Ramos (cell line): ENCODE results near the gene KLF9.

Experiments
- in situ Hi-C: fragments of 300-500 bp; cut with MboI; formaldehyde crosslinking; loops from one replicate; pipeline ENCODE4 v1.14.3; 2022; ENCODE audit warnings: low sequenced_read_pairs; ENCODE audit not compliant: unreplicated experiment

KLF9 gene

DNA sequence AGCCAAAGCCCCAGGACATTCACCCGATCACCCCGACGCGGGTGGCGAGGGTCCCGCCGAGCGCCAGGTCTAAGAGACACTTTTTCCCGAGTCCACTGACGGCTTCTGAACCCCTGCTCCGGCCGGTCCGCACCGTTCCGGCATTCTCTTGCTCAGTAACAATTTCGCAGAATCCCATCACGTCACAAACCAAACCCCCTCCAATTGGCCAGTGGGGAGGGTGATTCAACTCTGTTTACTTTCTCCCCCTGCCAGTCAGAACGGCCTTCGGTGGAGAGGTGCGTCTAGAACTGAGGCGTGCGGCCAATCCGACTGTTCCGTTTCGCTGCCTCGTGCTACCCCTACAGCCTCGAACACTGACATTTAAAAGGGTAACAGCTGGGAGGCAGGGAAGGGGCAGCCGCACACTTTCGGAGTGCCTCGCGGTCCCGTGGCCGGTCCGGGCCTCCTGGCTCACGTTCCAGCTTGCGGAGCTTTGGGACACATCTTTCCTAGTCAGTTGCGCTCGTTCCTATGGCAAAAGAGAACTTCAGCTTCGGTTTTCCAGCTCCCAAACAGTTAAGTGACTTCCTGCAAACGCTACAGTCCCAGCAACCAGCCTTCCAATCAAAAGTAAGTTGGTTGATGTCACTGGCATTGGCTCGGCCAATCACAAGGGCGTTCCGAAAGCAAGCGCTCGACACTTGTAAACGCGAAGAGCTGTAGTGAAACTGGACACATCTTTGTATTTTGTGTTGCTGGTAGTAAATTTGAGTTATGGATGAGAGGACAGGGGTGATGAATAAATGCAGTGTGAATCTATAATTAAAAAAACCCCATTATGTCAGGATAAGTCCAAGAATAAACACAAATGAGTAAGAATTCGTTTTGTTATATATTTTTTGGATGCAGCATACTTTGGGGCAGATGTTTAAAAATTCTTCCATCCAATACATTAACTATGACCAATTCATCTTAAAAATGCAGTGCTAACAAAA, at the start of gene KLF9:
TSS of gene KLF9 (minus strand) at position 859 of the 977 bp plus-strand sequence. CDS start 1,294 bp downstream, outside the sequence.
- in situ Hi-C loops: no loop called here

DNA sequence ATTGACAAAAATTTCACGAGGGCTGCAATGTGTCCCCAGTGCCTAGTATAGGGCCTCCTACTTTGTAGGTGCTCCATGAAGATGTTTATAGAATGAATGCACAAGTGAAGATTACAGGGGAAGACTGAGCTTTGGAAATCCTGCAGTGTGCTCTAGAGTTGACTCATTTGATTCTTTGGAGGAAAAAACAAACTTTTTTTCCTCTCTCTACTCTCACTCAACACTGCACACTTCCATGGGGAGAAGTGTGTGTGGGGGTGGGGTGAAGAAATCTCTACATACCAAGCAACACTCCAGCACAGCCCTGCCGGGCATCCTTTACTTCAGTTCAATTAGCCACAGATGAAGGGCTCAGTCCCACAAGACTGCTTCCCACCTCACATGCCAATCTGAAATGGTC, 49.4 kb upstream of the KLF9 start:
- in situ Hi-C loops: no loop called here

DNA sequence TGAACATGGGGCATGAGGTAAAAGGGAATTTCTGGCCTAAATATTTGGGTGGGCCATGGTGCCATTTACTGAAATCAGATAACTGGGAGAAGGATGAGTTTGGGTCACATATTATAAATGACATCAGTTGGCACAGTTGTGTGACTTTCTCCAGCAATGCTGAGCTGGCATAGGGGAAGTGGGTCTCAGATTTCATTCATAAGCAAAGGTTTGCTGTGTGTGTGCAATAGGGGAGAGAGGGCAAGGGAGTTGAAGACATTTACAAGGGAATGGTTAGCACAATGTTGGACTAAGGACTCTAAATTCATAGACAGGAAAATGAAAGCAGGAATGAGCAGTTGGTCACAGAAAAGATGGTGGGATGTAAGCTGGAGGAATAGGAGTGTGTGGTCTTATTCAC, 47.8 kb upstream of the KLF9 start:
- in situ Hi-C loops: no loop called here

DNA sequence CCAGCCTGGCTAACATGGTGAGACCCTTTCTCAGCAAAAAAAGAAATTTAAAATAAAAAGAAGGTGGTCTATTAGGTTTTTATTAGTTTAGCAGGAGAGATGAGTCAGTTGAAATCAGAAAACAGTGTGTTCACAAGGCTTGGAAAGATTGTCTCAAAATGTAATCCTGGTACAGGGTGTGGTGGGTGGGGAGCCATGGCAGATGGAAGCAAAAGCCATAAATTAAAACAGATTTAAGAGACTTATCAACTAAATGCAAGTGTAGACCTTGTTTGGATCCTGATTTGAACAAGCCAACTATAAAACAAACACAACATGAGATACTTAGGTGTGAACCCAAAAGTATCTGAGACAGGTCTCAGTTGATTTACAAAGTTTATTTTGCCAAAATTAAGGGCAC, 42.8 kb upstream of the KLF9 start:
- in situ Hi-C loops: no loop called here

DNA sequence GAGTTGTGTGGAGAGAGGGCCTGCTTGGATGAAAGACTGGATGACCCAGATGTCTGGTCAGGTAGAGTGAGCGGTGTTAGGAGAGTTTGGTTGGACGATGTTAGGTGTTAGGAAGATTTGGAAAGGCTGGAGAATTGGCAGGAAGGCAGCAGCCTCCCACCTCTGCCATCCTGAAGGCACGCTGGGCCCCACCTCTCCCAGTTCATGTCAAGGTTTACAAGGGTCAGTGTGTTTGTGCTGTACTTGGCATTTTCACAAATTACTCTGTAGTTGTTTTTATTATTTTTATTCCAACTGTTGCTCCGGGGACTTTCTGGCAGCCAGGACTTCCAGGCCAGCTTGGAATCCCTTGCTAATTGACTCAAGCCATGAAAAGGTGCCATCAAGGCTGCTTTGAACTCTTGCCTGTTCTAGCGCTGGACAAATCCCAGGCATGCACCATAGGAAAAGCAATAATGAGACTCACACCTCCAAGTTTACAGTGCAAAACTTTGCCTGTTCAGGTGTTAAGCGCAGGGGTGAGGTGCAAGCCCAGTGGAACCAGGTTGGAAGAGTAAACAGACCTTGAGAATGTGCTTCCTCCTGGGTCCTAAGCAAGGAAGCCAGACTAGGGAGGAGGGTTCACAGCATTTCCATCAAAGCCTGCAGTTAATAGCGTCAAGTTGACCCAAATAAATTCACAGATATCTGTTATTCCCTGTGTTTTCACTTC, 41.7 kb upstream of the KLF9 start:
- in situ Hi-C loops: no loop called here

DNA sequence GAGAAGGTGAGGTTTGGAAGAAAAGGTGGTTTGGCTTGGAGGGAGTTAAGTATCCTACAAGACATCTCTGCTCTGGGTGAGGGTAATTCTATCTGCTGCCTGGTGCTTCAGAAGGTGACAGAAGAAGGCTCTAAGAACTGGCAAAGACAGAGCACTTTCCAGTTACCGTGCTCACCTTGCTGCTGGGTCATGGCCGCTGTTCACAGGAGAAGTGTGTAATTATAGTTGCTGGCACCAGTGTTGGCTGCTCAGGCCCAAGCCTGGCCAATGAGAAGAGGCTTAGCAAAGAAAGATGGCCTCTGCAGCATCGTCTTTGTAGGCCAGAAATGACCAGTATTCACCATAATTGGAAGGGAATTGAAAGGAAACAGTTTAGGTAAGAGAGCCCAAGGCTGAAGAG, 37.9 kb upstream of the KLF9 start:
- in situ Hi-C loops: no loop called here

DNA sequence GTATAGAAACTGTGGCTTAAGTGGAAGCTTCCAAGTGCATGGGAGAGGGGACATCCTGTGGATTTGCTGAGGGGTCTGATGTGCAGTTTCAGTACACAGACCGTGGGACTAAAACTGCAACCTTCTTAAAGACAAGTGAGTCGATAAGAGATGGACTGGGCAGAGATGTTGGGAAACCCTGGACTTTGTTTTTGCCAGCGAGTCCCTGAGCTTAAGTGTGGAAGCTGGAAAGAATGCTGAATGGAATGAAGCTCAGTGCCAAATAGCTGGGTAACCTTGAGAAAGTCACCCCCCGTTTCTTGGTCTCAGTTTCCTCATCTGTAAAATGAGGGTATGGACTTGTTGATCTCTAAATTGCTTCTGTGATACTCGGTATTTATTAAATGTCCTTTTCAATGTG, 37.3 kb upstream of the KLF9 start:
- in situ Hi-C loops: no loop called here

DNA sequence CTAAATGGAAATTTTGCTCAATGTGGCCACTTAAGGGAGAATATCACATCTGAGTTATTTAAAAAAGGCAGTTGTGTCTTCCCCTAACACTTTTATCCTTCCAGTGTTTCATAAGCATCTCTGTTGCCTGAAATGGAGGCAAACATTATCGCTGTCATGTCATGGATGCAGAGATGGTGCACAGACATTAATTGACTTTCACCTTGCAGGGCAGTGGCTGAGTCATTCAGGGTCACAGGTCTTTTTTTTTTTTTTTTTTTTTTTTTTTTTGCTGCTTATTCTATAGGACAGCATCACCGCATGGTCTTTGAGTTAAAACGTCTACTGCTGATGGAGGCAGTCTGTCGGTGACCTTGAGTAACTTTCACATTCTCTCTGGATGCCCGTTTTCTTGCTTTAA, 36.3 kb upstream of the KLF9 start:
- in situ Hi-C loops: no loop called here

DNA sequence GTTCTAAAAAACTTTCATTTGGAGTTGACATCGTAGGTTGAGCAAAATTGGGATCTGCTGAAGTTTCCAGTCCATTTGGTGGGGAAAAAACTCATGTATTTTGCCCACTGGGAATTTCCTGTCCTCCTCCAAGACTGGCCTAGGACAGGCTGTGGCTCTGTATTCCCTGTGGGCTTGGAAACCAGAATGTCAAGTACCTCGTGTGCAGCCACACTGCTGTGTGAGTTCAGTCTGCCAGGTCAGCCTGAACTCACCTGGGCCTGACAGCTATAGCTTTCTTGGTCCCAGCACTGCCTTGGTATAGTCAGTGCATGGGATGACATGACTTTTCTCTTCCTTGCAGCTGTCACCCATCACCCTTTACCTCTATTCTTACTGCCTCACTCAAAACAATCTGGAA, 35.0 kb upstream of the KLF9 start:
- in situ Hi-C loops: no loop called here

DNA sequence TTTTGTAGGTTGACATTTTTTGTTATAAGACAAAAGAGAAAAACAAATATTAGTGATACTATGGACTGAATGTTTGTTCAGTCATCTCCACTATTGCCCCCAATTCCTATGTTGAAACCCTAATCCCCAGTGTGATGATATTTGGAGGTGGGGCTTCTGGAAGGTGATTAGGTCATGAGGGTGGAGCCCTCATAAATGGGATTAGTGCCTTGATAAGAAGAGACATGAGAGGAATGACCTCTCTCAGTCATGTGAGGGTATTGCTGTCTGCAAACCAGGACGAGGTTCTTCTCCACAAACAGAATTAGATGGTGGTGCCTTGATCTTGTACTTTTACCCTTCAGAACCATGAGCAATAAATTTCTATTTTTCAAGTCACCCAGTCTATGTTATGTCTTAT, 34.5 kb upstream of the KLF9 start:
- in situ Hi-C loops: no loop called here

DNA sequence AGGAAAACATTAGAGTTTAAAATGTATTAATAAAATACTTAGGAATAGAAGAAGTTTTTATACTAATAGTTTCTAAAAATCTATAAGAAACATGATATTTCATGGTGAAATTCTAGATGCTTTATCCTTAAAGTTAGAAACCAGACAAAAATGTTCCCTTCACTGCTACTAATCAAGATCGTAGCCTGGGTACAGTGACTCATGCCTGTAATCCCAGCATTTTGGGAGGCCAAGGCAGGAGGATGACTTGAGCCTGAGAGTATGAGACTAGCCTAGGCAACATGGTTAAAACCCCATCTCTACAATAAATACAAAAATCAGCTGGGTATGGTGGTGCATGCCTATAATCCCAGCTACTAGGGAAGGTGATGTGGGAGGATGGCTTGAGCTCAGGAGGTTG, 30.4 kb upstream of the KLF9 start:
- in situ Hi-C loops: no loop called here

DNA sequence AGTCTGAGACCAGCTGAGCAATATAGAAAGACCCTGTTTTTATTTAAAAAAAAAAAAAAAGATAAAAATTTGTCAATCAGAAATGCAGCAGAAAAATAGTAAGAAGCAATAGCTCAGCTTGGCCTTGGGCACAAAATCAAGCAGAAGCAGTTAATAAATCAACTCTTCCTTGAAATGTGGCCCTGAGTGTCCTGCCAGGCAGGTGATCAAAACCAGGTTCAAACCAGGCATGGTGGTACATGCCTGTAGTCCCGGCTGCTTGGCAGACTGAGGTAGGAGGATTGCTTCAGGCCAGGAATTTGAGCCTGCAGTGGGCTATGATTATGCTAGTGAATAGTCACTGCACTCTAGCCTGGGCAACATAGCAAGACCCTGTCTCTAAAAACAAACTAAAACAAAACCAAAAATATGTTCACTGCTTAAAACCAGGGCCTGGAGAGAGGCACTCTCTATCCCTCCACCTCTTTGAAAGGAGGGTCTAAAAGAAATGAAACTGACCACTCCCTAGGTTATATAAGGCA, 27.9 kb upstream of the KLF9 start:
- in situ Hi-C loops: no loop called here

DNA sequence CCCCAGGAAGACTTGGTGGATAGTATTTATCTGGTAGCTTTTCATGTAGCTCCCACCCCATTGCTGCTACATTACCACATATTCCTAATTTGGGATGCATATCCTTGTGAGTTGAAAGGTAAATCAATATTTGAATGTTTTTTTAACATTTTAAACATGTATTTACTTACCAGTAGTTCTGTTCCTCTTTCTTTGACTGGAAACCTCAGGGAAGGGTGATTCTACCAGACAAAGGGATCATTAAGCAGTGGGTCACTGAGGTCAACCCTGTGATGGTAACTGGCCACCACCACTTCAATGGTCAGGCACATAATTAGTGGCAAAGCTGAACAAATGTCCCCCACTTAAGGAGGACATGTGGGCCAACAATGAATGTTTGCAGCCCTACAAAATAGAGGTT, 27.2 kb upstream of the KLF9 start:
- in situ Hi-C loops: no loop called here

DNA sequence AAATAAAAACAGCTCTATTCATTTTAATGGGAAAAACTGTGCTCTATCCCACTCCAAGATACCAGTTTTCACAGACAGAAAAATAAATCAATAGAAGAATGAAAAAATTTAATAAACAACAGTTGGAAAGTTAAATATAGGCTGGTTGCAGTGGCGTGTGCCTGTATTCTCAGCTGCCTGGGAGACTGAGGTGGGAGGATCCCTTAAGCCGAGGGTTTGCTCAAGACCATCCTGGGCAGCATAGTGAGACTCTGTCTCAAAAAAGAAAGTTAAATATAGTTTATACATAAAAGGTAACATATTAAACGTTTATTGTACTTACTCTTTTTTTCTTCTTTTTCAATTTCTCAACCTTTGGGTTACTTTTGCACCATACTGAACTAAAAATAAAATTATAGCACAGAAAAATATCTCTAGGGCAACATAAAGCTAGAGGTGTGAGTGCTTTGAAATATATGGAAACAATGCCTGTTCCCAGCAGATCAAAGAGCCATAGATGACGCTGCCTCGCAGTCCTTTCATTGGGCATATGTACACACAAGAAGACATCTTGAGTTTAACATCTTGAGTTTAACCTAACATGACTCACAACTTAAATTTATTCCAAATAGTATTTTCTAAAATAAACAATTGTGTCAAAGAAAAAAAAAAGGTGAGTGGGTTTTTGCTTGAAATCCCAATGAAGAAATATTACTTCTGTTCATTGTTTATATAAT, 25.7 kb upstream of the KLF9 start:
- in situ Hi-C loops: no loop called here

DNA sequence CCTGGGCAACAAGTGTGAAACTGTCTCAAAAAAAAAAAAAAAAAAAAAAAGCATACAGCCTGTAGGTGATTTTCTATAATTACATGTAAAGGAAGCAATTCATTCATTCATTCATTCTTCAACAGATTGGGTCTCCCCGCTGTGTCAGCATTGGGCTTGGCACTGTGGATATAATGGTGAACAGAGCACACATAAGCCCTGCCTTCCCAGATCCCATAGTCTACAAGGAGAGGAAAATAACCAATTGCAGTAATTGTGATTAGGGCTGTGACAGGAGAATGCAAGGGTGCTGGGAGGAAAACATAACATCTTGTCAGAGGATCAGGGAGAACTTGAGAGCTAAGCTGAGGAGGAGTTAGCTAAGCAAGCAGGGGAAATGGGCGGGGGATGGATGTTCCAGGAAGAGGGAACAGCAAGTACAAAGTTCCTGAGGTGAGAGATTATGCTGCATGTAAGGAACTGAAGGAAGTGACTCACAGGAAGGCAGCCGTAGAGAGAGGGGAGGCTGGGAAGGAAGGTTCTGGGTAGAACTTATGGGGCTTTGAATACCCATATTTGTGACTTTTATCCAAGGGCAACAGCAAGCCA, 24.0 kb upstream of the KLF9 start:
- in situ Hi-C loops: no loop called here

DNA sequence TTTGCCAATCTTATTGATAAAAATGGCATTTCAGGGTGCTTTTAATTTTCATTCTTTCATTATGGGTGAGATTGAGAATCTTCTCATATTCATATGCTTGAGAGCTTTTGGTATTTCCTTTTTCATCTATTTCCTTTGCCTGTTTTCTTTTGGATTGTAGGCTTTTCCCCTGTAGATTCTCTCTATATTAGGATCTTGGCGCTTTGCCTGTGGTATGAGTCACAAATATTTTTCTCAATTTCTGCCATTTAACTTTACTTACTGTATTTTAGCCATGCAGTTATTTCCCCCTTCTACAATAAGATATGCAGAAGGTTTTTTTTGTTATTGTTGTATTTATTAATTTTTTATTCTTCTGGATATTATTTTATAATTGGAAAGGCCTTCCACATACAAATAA, 21.5 kb upstream of the KLF9 start:
- in situ Hi-C loops: no loop called here

DNA sequence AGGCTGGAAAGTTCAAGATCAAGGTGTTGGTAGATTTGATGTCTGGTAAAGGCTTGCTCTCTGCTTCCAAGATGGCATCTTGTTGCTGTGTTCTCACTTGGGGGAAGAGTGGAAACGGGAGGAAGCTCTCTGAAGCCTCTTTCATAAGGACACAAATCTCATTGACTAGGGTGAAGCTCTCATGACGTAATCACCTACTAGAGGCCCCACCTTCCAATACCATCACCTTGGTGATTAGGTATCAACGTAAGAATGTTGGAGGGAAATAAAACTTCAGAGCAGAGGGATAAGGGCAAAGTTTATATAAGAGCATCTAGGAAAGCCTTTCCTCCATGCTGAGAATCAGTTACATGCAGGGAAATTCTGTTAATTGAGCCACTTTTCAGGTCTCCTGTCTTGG, 15.4 kb upstream of the KLF9 start:
- in situ Hi-C loops: no loop called here

DNA sequence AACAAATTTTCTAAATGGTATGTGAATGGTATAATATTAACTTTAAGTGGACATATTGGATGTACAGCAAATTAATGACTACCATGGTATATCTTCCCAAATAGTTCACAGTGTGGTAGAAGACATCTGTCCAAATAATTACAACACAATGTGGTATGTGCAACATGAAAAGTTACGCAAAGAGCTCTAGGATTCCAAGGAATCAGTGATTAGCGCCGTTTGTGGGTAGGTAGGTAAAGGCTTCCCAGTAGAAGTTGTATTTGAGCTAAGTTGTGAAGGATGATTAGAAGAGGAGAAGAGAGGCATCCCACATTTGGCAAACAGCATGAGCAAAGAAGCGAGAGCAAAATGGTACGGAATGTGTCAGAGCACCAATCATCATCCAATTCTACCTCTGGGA, 14.3 kb upstream of the KLF9 start:
- in situ Hi-C loops: no loop called here

DNA sequence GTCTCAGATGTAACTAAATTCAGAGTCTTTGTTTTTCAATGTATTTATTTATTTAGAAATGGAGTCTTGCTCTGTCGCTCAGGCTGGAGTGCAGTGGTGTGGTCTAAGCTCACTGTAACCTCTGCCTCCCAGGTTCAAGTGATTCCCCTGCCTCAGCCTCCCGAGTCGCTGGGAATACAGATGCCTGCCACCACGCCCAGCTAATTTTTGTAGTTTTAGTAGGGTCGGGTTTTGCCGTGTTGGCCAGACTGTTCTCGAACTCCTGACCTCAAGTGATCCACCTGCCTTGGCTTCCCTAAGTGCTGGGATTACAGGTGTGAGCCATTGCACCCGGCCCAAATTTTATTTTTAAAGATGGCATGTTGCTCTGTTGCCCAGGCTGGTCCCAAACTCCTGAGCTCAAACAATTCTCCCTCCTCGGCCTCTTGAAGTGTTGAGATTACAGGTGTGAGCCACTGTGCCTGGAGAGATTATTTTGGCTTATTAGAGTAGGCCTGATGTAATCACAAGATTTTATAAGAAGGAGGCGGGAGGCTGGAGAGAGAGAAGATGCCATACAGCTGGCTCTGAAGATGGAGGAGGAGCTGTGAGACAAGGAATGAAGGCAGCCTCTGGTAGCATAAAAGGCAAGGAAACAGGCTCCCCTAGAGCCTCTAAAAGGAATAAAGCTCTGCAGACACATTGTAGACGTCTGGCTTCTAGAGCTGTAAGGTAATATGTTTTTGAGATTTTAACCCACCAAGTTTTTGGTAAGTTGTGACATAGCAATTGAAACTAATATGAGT, 12.9 kb upstream of the KLF9 start:
- in situ Hi-C loops: no loop called here

DNA sequence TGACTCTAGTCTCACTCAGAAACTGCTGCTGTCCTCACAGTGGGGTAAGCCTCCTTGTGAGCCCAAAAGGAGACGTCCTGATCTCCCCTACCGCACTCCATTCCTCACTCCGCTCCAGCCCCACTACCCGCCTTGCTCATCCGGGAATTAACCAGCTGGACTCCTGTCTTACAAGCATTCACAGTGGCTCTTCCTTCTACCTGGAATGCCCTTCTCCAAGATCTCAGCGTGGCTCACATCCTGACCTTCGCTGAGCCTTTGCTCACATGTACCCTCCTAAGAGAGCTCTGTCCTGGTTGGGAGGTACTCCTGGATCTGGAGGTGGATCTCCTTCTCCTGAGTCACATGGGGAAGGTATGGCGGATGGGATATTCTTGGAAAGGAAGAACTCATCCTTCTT, 10.7 kb upstream of the KLF9 start:
- in situ Hi-C loops: no loop called here
